ENCODE data around the gene AUTS2.

Gene AUTS2

GRCh38 chr7:69722843-69723242 lies 124.6 kb downstream of the AUTS2 start:
- Histone ChIP-seq H3K4me3 (ENCODE audit: low read depth in 1 of 2, low read length in 1 of 2) (no peak overlapping the region), H3K4me1 (ENCODE audit: control insufficient read depth in 1 of 2, insufficient read depth in 1 of 2, low read depth in 1 of 2, low read length in 1 of 2) (no peaks in the 10 kb centered on the region), H3K36me3 (no peaks in the 10 kb centered on the region), H3K27me3 (no peaks in the 10 kb centered on the region), H3K9me3 (no peaks in the 10 kb centered on the region), H3K27ac (no peak overlapping the region)
- no peak for TF ChIP-seq CTCF (IDR thresholded peaks at IDR 0.05)

GRCh38 chr7:69723663-69724062 lies 125.4 kb downstream of the AUTS2 start:
- TF ChIP-seq CTCF (IDR thresholded peaks at IDR 0.05): no peak

GRCh38 chr7:69728304-69728703 lies 130.0 kb downstream of the AUTS2 start:
- Histone ChIP-seq H3K4me3 (ENCODE audit: low read depth in 1 of 2, low read length in 1 of 2) (no peak overlapping the region), H3K27ac (no peak overlapping the region), H3K4me1 (ENCODE audit: control insufficient read depth in 1 of 2, insufficient read depth in 1 of 2, low read depth in 1 of 2, low read length in 1 of 2) (no peaks in the 10 kb centered on the region), H3K27me3 (no peaks in the 10 kb centered on the region), H3K9me3 (no peaks in the 10 kb centered on the region), H3K36me3 (no peaks in the 10 kb centered on the region)
- no peak for TF ChIP-seq CTCF (IDR thresholded peaks at IDR 0.05)

More at GRCh38 chr7:69723663-69724062, 125.4 kb downstream of the AUTS2 start:
- H3K4me1 ChIP-seq (ENCODE audit: control insufficient read depth in 1 of 2, insufficient read depth in 1 of 2, low read depth in 1 of 2, low read length in 1 of 2): no peaks in the 10 kb centered on the region
- H3K27ac ChIP-seq: no peak overlapping the region
- H3K9me3 ChIP-seq: no peaks in the 10 kb centered on the region
- no peak overlapping the region for H3K4me3 ChIP-seq (ENCODE audit: low read depth in 1 of 2, low read length in 1 of 2)
- H3K27me3 ChIP-seq: no peaks in the 10 kb centered on the region
- no peaks in the 10 kb centered on the region for H3K36me3 ChIP-seq

GRCh38 chr7:69732203-69732602 lies 133.9 kb downstream of the AUTS2 start:
- H3K9me3 ChIP-seq: no peaks in the 10 kb centered on the region
- no peak overlapping the region for H3K27ac ChIP-seq
- no peaks in the 10 kb centered on the region for H3K4me1 ChIP-seq (ENCODE audit: control insufficient read depth in 1 of 2, insufficient read depth in 1 of 2, low read depth in 1 of 2, low read length in 1 of 2)
- H3K27me3 ChIP-seq: no peaks in the 10 kb centered on the region
- TF ChIP-seq CTCF (IDR thresholded peaks at IDR 0.05): no peak
- H3K4me3 ChIP-seq (ENCODE audit: low read depth in 1 of 2, low read length in 1 of 2): no peak overlapping the region
- H3K36me3 ChIP-seq: no peaks in the 10 kb centered on the region

- Histone ChIP-seq H3K27me3 (no peaks in the 10 kb centered on the region), H3K36me3 (no peaks in the 10 kb centered on the region), H3K4me1 (ENCODE audit: control insufficient read depth in 1 of 2, insufficient read depth in 1 of 2, low read depth in 1 of 2, low read length in 1 of 2) (no peaks in the 10 kb centered on the region), H3K27ac (no peak overlapping the region), H3K9me3 (no peaks in the 10 kb centered on the region), H3K4me3 (ENCODE audit: low read depth in 1 of 2, low read length in 1 of 2) (no peak overlapping the region)
- no peak for TF ChIP-seq CTCF (IDR thresholded peaks at IDR 0.05)
Measured at GRCh38 chr7:69735582-69735981, 137.3 kb downstream of the AUTS2 start.

Data from neutrophil (primary cell).